22Rv1 (cell line): Measurements from ENCODE around the gene TMPRSS11A.

ENCODE experiments used
- ZFX ChIP-seq: fragments of 450-650 bp; IDR thresholded peaks from 2 replicates; pipeline ENCODE4 v1.6.1; 2017; ENCODE audit warnings: antibody characterized with exemption, borderline replicate concordance
- TF ChIP-seq, protein P1 (sequence below): fragments of 450-650 bp; IDR thresholded peaks from 2 replicates; pipeline ENCODE4 v1.5.1; 2017; ENCODE audit warnings: mild to moderate bottlenecking

DNA sequence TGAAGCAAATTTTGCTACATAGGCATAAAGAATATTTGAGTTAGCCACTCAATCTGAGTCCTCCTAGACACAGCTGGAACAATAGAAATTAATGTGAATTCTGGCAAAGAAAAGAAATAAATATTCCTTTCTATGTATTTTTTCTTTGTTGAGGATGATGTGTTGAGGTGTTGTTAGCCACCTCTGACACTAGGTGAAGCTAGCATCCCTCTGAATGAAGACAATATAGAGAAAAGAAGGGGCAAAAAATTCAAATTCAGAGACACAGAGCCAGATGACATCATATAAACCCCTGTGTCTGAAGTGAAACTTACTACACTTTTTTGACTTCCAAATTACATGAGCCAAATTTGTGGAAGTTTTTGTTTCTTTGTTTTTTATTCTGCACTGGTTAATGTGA lies 44.9 kb downstream of the TMPRSS11A start:
- TF ChIP-seq, protein P1, sequence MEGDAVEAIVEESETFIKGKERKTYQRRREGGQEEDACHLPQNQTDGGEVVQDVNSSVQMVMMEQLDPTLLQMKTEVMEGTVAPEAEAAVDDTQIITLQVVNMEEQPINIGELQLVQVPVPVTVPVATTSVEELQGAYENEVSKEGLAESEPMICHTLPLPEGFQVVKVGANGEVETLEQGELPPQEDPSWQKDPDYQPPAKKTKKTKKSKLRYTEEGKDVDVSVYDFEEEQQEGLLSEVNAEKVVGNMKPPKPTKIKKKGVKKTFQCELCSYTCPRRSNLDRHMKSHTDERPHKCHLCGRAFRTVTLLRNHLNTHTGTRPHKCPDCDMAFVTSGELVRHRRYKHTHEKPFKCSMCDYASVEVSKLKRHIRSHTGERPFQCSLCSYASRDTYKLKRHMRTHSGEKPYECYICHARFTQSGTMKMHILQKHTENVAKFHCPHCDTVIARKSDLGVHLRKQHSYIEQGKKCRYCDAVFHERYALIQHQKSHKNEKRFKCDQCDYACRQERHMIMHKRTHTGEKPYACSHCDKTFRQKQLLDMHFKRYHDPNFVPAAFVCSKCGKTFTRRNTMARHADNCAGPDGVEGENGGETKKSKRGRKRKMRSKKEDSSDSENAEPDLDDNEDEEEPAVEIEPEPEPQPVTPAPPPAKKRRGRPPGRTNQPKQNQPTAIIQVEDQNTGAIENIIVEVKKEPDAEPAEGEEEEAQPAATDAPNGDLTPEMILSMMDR = peak; percentile 53
- TF ChIP-seq ZFX = no peak
